ENCODE measurements around the gene FGFRL1. TPM values are rescaled to one million over a fixed set of nuclear protein-coding genes. Genes with fewer than 3 reads are reported as not detected.

FGFRL1 gene
- total and polyA plus RNA-seq, 8 donors = 15.4 to 42.8 (median 31.1) TPM

GRCh38 chr4:1031956-1032795 is 20.8 kb downstream of the FGFRL1 start:
- Histone ChIP-seq H3K4me3 (no peak overlapping the region), H3K27ac (no peak overlapping the region), H3K27me3 (no peaks in the 10 kb centered on the region), H3K36me3 (no peaks in the 10 kb centered on the region), H3K4me1 (no peaks in the 10 kb centered on the region), H3K9me3 (no peaks in the 10 kb centered on the region)
- FAIRE-seq = no peak
- peak in 2 of 4 donors; percentile 19 to 20 for ATAC-seq
- TF ChIP-seq CTCF (IDR thresholded peaks at IDR 0.05) = no peak
- intact Hi-C loops (cut with DNase I) = loop anchor here in 1 of 3 donors (10.0 kb wide), 1 partner anchor 747 kb away; no protein-coding TSS in a partner anchor
- WGBS, 2 donors = 46 to 54% methylated on average over 33 to 37 of the region's 37 CpGs
- no peak for DNase-seq

- FAIRE-seq = no peak
- no peak for DNase-seq
- WGBS, 2 donors = 63 to 76% methylated on average over 6 to 10 of the region's 10 CpGs
Observed at GRCh38 chr4:1032861-1033260, 21.4 kb downstream of the FGFRL1 start.

GRCh38 chr4:1033840-1034551 is 22.6 kb downstream of the FGFRL1 start:
- no peak for TF ChIP-seq CTCF (IDR thresholded peaks at IDR 0.05)
- DNase-seq (no peak), FAIRE-seq (no peak), ATAC-seq (peak in 1 of 4 donors; percentile 4)
- Histone ChIP-seq H3K4me3 (no peak overlapping the region), H3K36me3 (no peaks in the 10 kb centered on the region), H3K27ac (no peak overlapping the region), H3K4me1 (no peaks in the 10 kb centered on the region), H3K27me3 (no peaks in the 10 kb centered on the region), H3K9me3 (no peaks in the 10 kb centered on the region)
- 76 to 82% methylated on average over 33 to 35 of the region's 35 CpGs for WGBS, 2 donors
- intact Hi-C loops (cut with DNase I) = loop anchor here in 1 of 3 donors (10.0 kb wide), 1 partner anchor 749 kb away; no protein-coding TSS in a partner anchor

More at GRCh38 chr4:1032861-1033260, 21.4 kb downstream of the FGFRL1 start:
- no peak for ATAC-seq
- Histone ChIP-seq H3K4me1 (no peaks in the 10 kb centered on the region), H3K4me3 (no peak overlapping the region), H3K36me3 (no peaks in the 10 kb centered on the region), H3K27me3 (no peaks in the 10 kb centered on the region), H3K27ac (no peak overlapping the region), H3K9me3 (no peaks in the 10 kb centered on the region)
- intact Hi-C loops (cut with DNase I) = loop anchor here in 1 of 3 donors (10.0 kb wide), 1 partner anchor 748 kb away; no protein-coding TSS in a partner anchor
- no peak for TF ChIP-seq CTCF (IDR thresholded peaks at IDR 0.05)

GRCh38 chr4:1035510-1035909 is 24.1 kb downstream of the FGFRL1 start:
- Histone ChIP-seq H3K27me3 (no peaks in the 10 kb centered on the region), H3K27ac (peak overlapping the region in 2 of 4 donors; percentile 15 to 37), H3K4me3 (no peak overlapping the region), H3K9me3 (no peaks in the 10 kb centered on the region), H3K4me1 (peaks cover 0 to 9% (median 4%) of the 10 kb centered on the region in 3 donors), H3K36me3 (no peaks in the 10 kb centered on the region)
- 64 to 75% methylated on average over 26 of the region's 26 CpGs for WGBS, 2 donors
- no peak for TF ChIP-seq CTCF (IDR thresholded peaks at IDR 0.05)
- peak; percentile 35 to 56 (median 51) for ATAC-seq
- FAIRE-seq = no peak
- DNase-seq = peak in 2 of 6 donors; percentile 48 to 54
- intact Hi-C loops (cut with DNase I) = loop anchor here in 1 of 3 donors (10.0 kb wide), 1 partner anchor 751 kb away; no protein-coding TSS in a partner anchor
